Stimulated activated CD4-positive, alpha-beta T cell treated with anti-CD3 and anti-CD28 coated beads, Interleukin-1b, Interleukin-23, amount 100 ng/mL, for 1 hour (primary cell): ENCODE measurements around the gene FBXO11.

Experiments
- DNase-seq, 2 donors: peaks; one replicate each; pipeline ENCODE4 v3.0.0-alpha.2; 2020; ENCODE audit warnings: low read depth in 2 of 2

FBXO11 gene

GRCh38 chr2:47849368-47849767 is 56.9 kb downstream of the FBXO11 start:
- no peak for DNase-seq

DNA sequence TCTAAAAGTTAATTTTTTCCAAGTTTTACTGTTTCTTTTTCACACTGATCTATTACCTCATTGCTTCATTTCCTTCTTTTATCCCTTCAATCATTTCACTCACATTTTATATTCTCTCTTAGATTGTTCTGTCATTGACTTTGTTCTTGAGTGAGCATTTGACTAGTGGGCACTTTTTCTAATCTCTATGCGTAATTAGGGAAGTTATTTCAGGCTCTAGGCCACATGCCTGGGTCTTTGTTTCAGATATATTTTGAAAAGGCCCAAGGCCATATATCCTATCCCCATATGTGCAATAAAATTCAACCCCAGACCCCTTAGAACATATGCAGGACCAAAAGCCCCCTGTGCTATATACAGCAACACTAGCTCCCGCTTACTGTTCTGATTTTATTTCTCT is 62.1 kb downstream of the FBXO11 start:
- DNase-seq = no peak

DNA sequence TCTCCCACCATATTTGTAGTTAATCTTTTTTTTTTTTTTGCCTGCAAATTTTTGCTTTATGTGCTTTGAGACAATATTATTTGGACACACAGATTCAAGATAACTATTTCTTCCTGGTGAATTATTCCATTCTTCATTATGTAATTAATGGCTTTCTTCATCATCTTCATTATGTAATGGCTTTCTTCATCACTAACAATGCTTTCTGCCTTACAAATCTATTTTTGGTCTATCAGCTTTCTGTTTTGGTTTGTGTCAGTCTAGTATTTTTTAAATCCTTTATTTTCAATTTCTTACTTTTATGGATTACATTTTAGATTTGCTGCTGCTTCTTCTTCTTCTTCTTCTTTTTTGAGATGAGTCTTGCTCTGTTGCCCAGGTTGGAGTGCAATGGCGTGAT is 62.9 kb downstream of the FBXO11 start:
- DNase-seq = no peak

- no peak for DNase-seq
These were observed 63.5 kb downstream of the FBXO11 start for GRCh38 chr2:47842846-47843245.

GRCh38 chr2:47838686-47839085 is 67.6 kb downstream of the FBXO11 start:
- no peak for DNase-seq

- no peak for DNase-seq
These were observed 68.0 kb downstream of the FBXO11 start for GRCh38 chr2:47838249-47838648.

- no peak for DNase-seq
These were observed 72.8 kb downstream of the FBXO11 start for GRCh38 chr2:47833516-47833968.

GRCh38 chr2:47822518-47822917 is 83.8 kb downstream of the FBXO11 start:
- DNase-seq = no peak

- no peak for DNase-seq
These were observed 86.5 kb downstream of the FBXO11 start for GRCh38 chr2:47819834-47820233.

DNA sequence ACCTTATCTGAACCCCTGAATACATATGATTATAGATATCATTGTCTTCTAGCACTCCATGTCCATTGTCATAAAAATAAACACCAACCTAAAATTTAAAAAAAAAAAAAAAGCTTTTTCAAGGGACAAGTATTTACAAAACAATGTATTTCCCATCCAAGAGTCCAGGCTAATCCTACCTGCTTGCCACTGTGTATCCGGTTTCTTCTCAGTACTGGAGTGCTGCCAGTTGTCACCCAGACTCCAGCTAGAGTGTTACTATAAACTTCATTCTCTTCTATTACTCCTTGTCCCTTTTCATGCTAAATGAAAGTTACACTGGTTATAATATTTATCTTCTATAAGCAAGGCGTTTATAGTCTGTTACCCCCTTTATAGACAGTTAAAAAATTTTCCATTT is 87.5 kb downstream of the FBXO11 start:
- no peak for DNase-seq

GRCh38 chr2:47815764-47816163 is 90.5 kb downstream of the FBXO11 start:
- DNase-seq = no peak

DNA sequence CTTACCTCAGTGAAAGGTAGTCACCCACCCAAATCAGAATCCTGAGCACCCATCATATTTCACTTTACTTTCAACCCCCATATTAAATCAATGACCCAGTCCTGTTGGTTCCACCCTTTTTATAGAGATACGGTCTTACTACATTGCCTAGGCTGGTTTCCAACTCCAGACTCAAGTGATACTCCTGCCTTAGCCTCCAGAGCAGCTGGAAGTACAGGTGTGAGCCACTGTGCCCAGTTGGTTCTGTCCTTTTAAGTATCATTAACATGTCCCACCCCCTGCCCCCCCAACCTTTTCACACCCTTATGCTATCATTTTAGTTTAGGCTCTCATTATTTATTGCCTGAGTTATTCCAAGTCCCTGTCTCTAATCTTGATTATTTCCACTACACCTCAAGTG is 94.6 kb downstream of the FBXO11 start:
- no peak for DNase-seq

- no peak for DNase-seq
These were observed 95.4 kb downstream of the FBXO11 start for GRCh38 chr2:47810850-47811249.

DNA sequence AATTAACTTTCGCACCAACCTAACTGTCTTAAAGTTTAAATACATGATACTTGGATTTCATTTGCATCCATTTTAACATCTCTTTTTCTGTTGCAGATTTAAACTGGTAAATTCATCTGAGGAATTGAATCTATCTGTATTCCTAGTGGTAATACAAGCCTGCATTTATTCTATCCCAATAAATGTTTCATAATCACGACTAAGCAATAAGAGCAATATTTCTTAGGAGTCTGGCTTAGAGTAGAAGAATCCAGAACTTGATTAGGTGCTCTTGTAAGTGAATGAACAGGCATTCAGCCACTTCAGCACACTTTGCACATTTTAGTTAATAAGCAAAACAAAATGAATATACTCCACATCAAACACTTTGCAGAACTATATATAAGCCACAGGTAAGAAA is 96.4 kb downstream of the FBXO11 start:
- DNase-seq = no peak

DNA sequence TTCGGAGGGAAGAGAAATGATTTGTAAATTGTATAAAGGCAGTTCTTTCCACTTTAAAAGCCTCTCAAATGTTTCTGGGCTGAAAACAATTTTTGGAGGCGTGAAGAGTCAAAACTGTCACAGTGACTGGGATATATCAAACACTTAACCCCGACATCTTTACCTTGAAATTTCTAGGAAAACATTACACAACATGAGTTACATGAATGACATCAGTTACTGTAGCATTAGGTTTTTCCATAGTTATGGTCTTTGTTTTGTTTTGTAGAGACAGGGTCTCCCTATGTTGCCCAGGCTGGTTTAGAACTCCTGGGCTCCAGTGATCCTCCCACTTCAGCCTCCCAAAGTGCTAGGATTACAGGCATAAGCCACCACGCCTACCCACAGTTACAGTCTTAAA is 97.7 kb downstream of the FBXO11 start:
- no peak for DNase-seq

- DNase-seq = no peak
These were observed 100.4 kb downstream of the FBXO11 start for GRCh38 chr2:47805850-47806249.

DNA sequence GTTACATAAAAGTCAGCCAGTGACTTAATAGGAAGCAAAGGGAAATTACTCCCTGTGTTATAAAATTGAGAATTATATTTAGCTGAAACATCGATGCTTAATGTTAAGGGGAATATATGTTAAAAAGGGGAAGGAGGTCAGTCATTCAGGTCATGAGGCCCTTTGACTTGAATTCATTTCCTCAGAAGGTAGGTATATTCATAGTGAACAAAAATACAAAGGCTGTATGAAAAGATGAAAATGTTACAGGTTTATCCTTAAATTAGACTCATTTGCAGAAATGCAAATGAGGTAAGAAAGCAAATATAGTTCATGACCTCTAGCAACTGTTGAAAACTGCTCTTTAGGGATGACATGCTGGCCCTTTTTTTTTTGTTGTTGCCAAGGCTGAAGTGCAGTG is 102.5 kb downstream of the FBXO11 start:
- no peak for DNase-seq

GRCh38 chr2:47803363-47803762 is 102.9 kb downstream of the FBXO11 start:
- no peak for DNase-seq

DNA sequence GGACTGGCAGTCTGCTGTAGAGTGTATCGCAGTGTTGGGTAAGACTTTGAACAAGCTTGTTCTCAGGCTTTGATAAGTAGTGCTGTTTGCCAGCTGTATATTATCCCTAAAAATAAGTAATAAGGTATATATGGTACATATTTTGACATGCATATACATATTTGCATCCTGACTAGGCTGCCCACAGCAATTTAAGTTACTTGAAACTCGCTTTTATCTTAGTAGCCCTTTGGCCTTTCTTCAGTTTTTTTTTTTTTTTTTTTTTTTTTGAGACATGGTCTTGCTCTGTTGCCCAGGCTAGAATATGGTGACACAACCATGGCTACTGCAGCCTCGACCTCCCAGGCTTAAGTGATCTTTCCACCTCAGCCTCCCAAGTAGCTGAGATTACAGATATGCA is 105.2 kb downstream of the FBXO11 start:
- no peak for DNase-seq

DNA sequence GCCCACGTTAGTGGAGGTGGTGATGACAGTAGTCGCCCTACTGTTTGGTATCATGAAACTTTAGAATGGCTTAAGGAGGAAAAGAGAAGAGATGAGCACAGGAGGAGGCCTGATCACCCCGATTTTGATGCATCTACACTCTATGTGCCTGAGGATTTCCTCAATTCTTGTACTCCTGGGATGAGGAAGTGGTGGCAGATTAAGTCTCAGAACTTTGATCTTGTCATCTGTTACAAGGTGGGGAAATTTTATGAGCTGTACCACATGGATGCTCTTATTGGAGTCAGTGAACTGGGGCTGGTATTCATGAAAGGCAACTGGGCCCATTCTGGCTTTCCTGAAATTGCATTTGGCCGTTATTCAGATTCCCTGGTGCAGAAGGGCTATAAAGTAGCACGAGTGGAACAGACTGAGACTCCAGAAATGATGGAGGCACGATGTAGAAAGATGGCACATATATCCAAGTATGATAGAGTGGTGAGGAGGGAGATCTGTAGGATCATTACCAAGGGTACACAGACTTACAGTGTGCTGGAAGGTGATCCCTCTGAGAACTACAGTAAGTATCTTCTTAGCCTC is 107.2 kb downstream of the FBXO11 start:
- DNase-seq = no peak

DNA sequence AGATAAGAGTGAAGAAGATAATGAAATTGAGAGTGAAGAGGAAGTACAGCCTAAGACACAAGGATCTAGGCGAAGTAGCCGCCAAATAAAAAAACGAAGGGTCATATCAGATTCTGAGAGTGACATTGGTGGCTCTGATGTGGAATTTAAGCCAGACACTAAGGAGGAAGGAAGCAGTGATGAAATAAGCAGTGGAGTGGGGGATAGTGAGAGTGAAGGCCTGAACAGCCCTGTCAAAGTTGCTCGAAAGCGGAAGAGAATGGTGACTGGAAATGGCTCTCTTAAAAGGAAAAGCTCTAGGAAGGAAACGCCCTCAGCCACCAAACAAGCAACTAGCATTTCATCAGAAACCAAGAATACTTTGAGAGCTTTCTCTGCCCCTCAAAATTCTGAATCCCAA is 107.7 kb downstream of the FBXO11 start:
- DNase-seq = no peak

DNA sequence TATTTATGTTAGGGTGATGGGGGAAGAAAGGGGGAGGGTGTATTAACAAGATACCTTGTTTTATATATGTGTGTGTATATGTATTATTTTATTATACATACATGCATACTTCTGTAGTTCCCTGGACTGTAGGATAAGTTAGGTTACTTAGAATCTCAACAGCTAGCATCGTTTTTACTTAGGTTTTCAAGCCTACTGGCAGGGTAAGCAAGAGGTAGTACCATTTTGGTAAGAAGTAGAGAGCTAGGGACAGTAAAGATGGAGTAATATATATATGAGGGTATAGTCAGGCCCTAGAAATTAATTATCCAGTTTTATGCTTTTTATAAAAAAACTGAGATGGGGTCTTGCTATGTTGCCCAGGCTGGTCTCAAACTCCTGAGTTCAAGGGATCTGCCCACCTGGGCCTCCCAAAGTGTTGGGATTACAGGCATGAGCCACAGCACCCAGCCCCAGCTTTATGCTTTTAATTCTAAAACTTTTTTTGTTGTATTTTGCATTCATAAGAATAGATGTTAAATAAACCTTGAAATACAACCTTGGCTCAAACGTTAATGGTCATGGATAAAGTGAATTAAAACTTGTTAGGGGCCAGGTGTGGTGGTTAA is 110.1 kb downstream of the FBXO11 start:
- DNase-seq = no peak

- no peak for DNase-seq
These were observed 120.3 kb downstream of the FBXO11 start for GRCh38 chr2:47785986-47786385.

- DNase-seq = no peak
These were observed 121.9 kb downstream of the FBXO11 start for GRCh38 chr2:47784352-47784851.
